WTC11 (cell line): Measurements from ENCODE around the gene TNS3. TPM values are rescaled to one million over a fixed set of nuclear protein-coding genes. Genes with fewer than 3 reads are reported as not detected.

ENCODE experiments used
- ATAC-seq: fragments of 200-7000 bp; cut with Tn5 transposase; 2 replicates; pipeline ENCODE4 v1.10.0; 2021; ENCODE audit warnings: mild to moderate bottlenecking, moderate library complexity
- CTCF ChIA-PET: fragments of 300-600 bp; sonication (Branson Sonifier 250); formaldehyde crosslinking; loops from one replicate; lab custom pipeline; 2021; ENCODE audit warnings: antibody characterized with exemption; lab: Charles Lee
- POLR2A ChIA-PET: fragments of 350-600 bp; sonication (Branson Sonifier 250); formaldehyde crosslinking; loops from one replicate; lab custom pipeline; 2021; ENCODE audit warnings: antibody characterized with exemption; lab: Charles Lee
- DNase-seq: peaks from one replicate; pipeline ENCODE4 v3.0.0; 2021; ENCODE audit warnings: low spot score
- H3K27ac Mint-ChIP-seq: 2 replicates; pipeline ENCODE4 v1.8.0; 2021; ENCODE audit warnings: mixed read lengths
- H3K27me3 Mint-ChIP-seq: 2 replicates; pipeline ENCODE4 v1.8.0; 2021; ENCODE audit warnings: low read depth, mild to moderate bottlenecking, moderate library complexity, mixed read lengths
- H3K36me3 Mint-ChIP-seq: 2 replicates; pipeline ENCODE4 v1.8.0; 2021; ENCODE audit warnings: mixed read lengths
- H3K4me1 Mint-ChIP-seq: 2 replicates; pipeline ENCODE4 v1.8.0; 2022; ENCODE audit warnings: mixed read lengths
- H3K4me3 Mint-ChIP-seq: 2 replicates; pipeline ENCODE4 v1.8.0; 2021; ENCODE audit warnings: mild to moderate bottlenecking, moderate library complexity, mixed read lengths
- H3K9me3 Mint-ChIP-seq: 2 replicates; pipeline ENCODE4 v1.8.0; 2021; ENCODE audit warnings: mixed read lengths
- HMGXB4 ChIP-seq: sonication (generic); formaldehyde crosslinking; IDR thresholded peaks from 2 replicates; pipeline ENCODE4 v1.8.1; 2023; ENCODE audit warnings: mild to moderate bottlenecking, moderate library complexity, missing genetic modification reagents
- MXD4 ChIP-seq: fragments of 250-450 bp; sonication (Bioruptor Pico); IDR thresholded peaks from 2 replicates; pipeline ENCODE4 v1.8.0; 2021; ENCODE audit warnings: mild to moderate bottlenecking, moderate library complexity, borderline replicate concordance
- PREB ChIP-seq: sonication (generic); formaldehyde crosslinking; IDR thresholded peaks from 2 replicates; pipeline ENCODE4 v1.8.1; 2022; ENCODE audit warnings: mild to moderate bottlenecking, missing genetic modification reagents, moderate library complexity, borderline replicate concordance
- SMAD3 ChIP-seq: sonication (generic); formaldehyde crosslinking; IDR thresholded peaks from 2 replicates; pipeline ENCODE4 v1.8.0; 2022; ENCODE audit warnings: missing genetic modification reagents, mild to moderate bottlenecking, borderline replicate concordance
- ZBTB43 ChIP-seq: sonication (generic); formaldehyde crosslinking; IDR thresholded peaks from 2 replicates; pipeline ENCODE4 v1.8.1; 2023; ENCODE audit warnings: mild to moderate bottlenecking, missing genetic modification reagents
- ZNF121 ChIP-seq: sonication (generic); formaldehyde crosslinking; IDR thresholded peaks from 2 replicates; pipeline ENCODE4 v1.8.0; 2023; ENCODE audit warnings: missing genetic modification reagents
- ZNF416 ChIP-seq: fragments of 250-450 bp; sonication (Bioruptor Pico); IDR thresholded peaks from 2 replicates; pipeline ENCODE4 v1.9.0; 2021; ENCODE audit warnings: mild to moderate bottlenecking, inconsistent platforms
- ZNF423 ChIP-seq: fragments of 250-450 bp; sonication (Bioruptor Pico); IDR thresholded peaks from 2 replicates; pipeline ENCODE4 v2.1.2; 2022; ENCODE audit warnings: mild to moderate bottlenecking, moderate library complexity
- ZNF532 ChIP-seq: fragments of 250-450 bp; sonication (Bioruptor Pico); IDR thresholded peaks from 2 replicates; pipeline ENCODE4 v1.9.0; 2021; ENCODE audit warnings: mild to moderate bottlenecking, borderline replicate concordance
- ZNF671 ChIP-seq: fragments of 250-450 bp; sonication (Bioruptor Pico); IDR thresholded peaks from 2 replicates; pipeline ENCODE4 v1.8.0; 2021; ENCODE audit warnings: mild to moderate bottlenecking
- total RNA-seq: library from RNA; stranded (reverse); gene quantifications from 3 replicates; pipeline ENCODE4 v1.2.3, GENCODE V29; 2021

The TNS3 gene
- total RNA-seq, 1 experiment from 2014 or later = 37.7 TPM

GRCh38 chr7:47602272-47603004 lies 20.5 kb upstream of the TNS3 start (continued):
- TF ChIP-seq ZNF532 (no peak), SMAD3 (CRISPR knock-in tag) (no peak), ZNF121 (CRISPR knock-in tag) (no peak), ZBTB43 (CRISPR knock-in tag) (no peak), PREB (CRISPR knock-in tag) (no peak)
- TF ChIP-seq, all 79 proteins: peak for 0

- Mint-ChIP-seq H3K27ac (no peak overlapping the region), H3K4me1 (no peaks in the 10 kb centered on the region), H3K9me3 (peaks cover 34% of the 10 kb centered on the region), H3K36me3 (peaks cover 19% of the 10 kb centered on the region), H3K27me3 (peaks cover 12% of the 10 kb centered on the region), H3K4me3 (no peak overlapping the region)
- POLR2A ChIA-PET = interaction anchor here (0.8 kb wide), 1 partner anchor 15 kb away, joined by 3 read pairs; no protein-coding TSS in a partner anchor
- CTCF ChIA-PET = no interaction called here
- ATAC-seq (no peak), DNase-seq (no peak)
- TF ChIP-seq MXD4 (CRISPR knock-in tag) = no peak
Measured at GRCh38 chr7:47601881-47602249, 20.0 kb upstream of the TNS3 start.

- POLR2A ChIA-PET = interaction anchor here (0.8 kb wide), 1 partner anchor 14 kb away, joined by 3 read pairs; no protein-coding TSS in a partner anchor
- Mint-ChIP-seq H3K36me3 (peaks cover 25% of the 10 kb centered on the region), H3K4me1 (no peaks in the 10 kb centered on the region), H3K27ac (no peak overlapping the region), H3K4me3 (no peak overlapping the region), H3K27me3 (peaks cover 15% of the 10 kb centered on the region), H3K9me3 (peaks cover 40% of the 10 kb centered on the region)
- CTCF ChIA-PET = no interaction called here
- no peak for ATAC-seq
- no peak for DNase-seq
- TF ChIP-seq ZNF416 (no peak), HMGXB4 (CRISPR knock-in tag) (no peak), ZNF423 (CRISPR knock-in tag) (no peak), ZNF671 (no peak), PREB (CRISPR knock-in tag) (no peak)
Measured at GRCh38 chr7:47601119-47601880, 19.4 kb upstream of the TNS3 start.
